ENCODE data around the gene SEL1L3. TPM values are rescaled to one million over a fixed set of nuclear protein-coding genes. Genes with fewer than 3 reads are reported as not detected.

Gene SEL1L3
- total and polyA plus RNA-seq, 2 of the 13 experiments (the other 11 are each of a cell fraction or from before 2014, with no cell fraction given) = 0.28 to 1.1 TPM

DNA sequence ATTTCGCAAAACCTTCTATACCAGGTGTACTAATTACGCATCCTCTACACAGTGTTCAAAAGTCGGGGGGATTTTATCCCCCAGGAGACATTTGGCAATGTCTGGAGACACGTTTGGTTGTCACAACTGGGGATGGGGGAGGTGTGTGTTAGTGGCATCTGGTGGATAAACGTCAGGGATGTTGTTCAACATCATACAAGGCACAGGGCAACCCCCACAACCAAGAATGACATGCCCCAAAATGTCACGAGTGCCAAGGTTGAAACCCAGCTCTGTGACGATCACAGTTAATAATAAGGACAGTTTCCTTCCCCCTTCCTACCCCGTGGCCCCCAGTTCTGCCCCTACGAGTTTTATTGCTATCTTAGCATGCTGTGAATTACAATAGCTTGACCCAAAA, 15.9 kb upstream of the SEL1L3 start:
- intact Hi-C loops (cut with micrococcal nuclease; ENCODE audit: unreplicated experiment) = no loop called here
- Histone ChIP-seq H3K4me2 (ENCODE audit: low read depth, low read length) (no peak overlapping the region), H3K79me2 (ENCODE audit: insufficient read depth, low read length) (no peaks in the 10 kb centered on the region), H3K9ac (ENCODE audit: insufficient read depth, low read depth, low read length) (no peak overlapping the region), H2AFZ (ENCODE audit: low read length) (no peak overlapping the region), H3K27me3 (ENCODE audit: control insufficient read depth in 1 of 2, insufficient read depth in 2 of 2, low read length in 2 of 2) (peaks cover 0 to 9% of the 10 kb centered on the region in 2 experiments; a peak in 1 of 5 replicates), H3K36me3 (replicated peaks in 1 of 2; ENCODE audit: control insufficient read depth in 1 of 2, insufficient read depth in 2 of 2, low read length in 2 of 2) (no peaks in the 10 kb centered on the region), H3K27ac (ENCODE audit: extremely low read length, insufficient read depth, low read length) (no peak overlapping the region), H3K4me1 (ENCODE audit: insufficient read depth, low read length) (no peaks in the 10 kb centered on the region), H4K20me1 (ENCODE audit: insufficient read depth, low read length) (no peaks in the 10 kb centered on the region), H3K4me3 (replicated peaks in 1 of 3; ENCODE audit: insufficient read depth in 1 of 3, low read depth in 2 of 3, low read length in 3 of 3) (no peak overlapping the region), H3K9me3 (ENCODE audit: low read length) (no peaks in the 10 kb centered on the region)
- no peak for TF ChIP-seq MIER3 (CRISPR knock-in tag; IDR thresholded peaks at IDR 0.05; ENCODE audit: borderline replicate concordance)
- no peak for TF ChIP-seq ZKSCAN1 (IDR thresholded peaks at IDR 0.05; ENCODE audit: low read length)
- no peak for TF ChIP-seq ISL2 (CRISPR knock-in tag; IDR thresholded peaks at IDR 0.05)
- no peak for TF ChIP-seq THAP11 (CRISPR knock-in tag; IDR thresholded peaks at IDR 0.05)
- no peak for TF ChIP-seq THYN1 (CRISPR knock-in tag; IDR thresholded peaks at IDR 0.05; ENCODE audit: borderline replicate concordance, low read depth)
- TF ChIP-seq, protein P1, sequence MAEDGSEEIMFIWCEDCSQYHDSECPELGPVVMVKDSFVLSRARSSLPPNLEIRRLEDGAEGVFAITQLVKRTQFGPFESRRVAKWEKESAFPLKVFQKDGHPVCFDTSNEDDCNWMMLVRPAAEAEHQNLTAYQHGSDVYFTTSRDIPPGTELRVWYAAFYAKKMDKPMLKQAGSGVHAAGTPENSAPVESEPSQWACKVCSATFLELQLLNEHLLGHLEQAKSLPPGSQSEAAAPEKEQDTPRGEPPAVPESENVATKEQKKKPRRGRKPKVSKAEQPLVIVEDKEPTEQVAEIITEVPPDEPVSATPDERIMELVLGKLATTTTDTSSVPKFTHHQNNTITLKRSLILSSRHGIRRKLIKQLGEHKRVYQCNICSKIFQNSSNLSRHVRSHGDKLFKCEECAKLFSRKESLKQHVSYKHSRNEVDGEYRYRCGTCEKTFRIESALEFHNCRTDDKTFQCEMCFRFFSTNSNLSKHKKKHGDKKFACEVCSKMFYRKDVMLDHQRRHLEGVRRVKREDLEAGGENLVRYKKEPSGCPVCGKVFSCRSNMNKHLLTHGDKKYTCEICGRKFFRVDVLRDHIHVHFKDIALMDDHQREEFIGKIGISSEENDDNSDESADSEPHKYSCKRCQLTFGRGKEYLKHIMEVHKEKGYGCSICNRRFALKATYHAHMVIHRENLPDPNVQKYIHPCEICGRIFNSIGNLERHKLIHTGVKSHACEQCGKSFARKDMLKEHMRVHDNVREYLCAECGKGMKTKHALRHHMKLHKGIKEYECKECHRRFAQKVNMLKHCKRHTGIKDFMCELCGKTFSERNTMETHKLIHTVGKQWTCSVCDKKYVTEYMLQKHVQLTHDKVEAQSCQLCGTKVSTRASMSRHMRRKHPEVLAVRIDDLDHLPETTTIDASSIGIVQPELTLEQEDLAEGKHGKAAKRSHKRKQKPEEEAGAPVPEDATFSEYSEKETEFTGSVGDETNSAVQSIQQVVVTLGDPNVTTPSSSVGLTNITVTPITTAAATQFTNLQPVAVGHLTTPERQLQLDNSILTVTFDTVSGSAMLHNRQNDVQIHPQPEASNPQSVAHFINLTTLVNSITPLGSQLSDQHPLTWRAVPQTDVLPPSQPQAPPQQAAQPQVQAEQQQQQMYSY (CRISPR knock-in tag; IDR thresholded peaks at IDR 0.05) = no peak
- BruUV-seq (replicated peaks) = no TSS peak
- DNase-seq (ENCODE audit: low spot score) (no peak), ATAC-seq (no peak), FAIRE-seq (no peak)
- 2% methylated on average over 9 of the region's 9 CpGs for WGBS (ENCODE audit: low lambda C conversion rate)
- ChIA-PET POLR2A (no interaction called here), CTCF (ENCODE audit: low intra/inter-chr PET ratio, low total read pairs) (no interaction called here)
- in situ Hi-C loops (cut with HindIII; ENCODE audit: extremely low pct_ligation_motif_present, low pct_unique_long_range_greater_than_20kb) = no loop called here

All from HepG2 (cell line).